ENCODE results near the gene PACS2.

- TF ChIP-seq POLR2AphosphoS5 (IDR thresholded peaks at IDR 0.05; ENCODE audit: insufficient read depth, low read depth, low read length) (no peak), POLR2A (IDR thresholded peaks at IDR 0.05; ENCODE audit: low read depth, low read length) (no peak), EZH2 (IDR thresholded peaks at IDR 0.05; ENCODE audit: borderline replicate concordance, low read depth, low read length, severe bottlenecking) (no peak), CTCF (IDR thresholded peaks at IDR 0.05; ENCODE audit: extremely low read depth in 1 of 2, insufficient read depth in 1 of 2, low read depth in 1 of 2, low read length in 2 of 2) (no peak), GATA2 (IDR thresholded peaks at IDR 0.05; ENCODE audit: insufficient read depth, insufficient read length, low read depth, low read length) (no peak), MYC (IDR thresholded peaks at IDR 0.05; ENCODE audit: low read depth, low read length) (no peak), JUN (IDR thresholded peaks at IDR 0.05; ENCODE audit: borderline replicate concordance, insufficient read depth, insufficient read length, low read depth) (no peak)
Observed at GRCh38 chr14:105331575-105332349, 17.2 kb downstream of the PACS2 start.
